Mammary epithelial cell (primary cell): ENCODE measurements around the gene NME7.
"Not testable (repeated sequence)": the region's sequence is repeated elsewhere in the genome, so short reads cannot be mapped to it uniquely, and the experiment has no call there.

Experiments
- EZH2 ChIP-seq: IDR thresholded peaks from 2 replicates; pipeline ENCODE4 v1.6.1; 2012; ENCODE audit warnings: low read length, inconsistent platforms, borderline replicate concordance
- TF ChIP-seq, protein P1 (sequence below), 2 donors: IDR thresholded peaks in 1 of 2; conservative IDR thresholded peaks in 1 of 2; 2 replicates each; pipeline ENCODE4 v1.5.1; 2011 to 2012; ENCODE audit warnings: inconsistent platforms in 2 of 2, low read length in 2 of 2, mild to moderate bottlenecking in 2 of 2, control low read depth in 1 of 2, low read depth in 1 of 2; ENCODE audit not compliant: insufficient read depth in 1 of 2; ENCODE audit errors: extremely low read depth in 1 of 2

GRCh38 chr1:169408340-169408739 is 40.7 kb upstream of the NME7 start:
- not testable (repeated sequence) for TF ChIP-seq EZH2
- TF ChIP-seq, protein P1, sequence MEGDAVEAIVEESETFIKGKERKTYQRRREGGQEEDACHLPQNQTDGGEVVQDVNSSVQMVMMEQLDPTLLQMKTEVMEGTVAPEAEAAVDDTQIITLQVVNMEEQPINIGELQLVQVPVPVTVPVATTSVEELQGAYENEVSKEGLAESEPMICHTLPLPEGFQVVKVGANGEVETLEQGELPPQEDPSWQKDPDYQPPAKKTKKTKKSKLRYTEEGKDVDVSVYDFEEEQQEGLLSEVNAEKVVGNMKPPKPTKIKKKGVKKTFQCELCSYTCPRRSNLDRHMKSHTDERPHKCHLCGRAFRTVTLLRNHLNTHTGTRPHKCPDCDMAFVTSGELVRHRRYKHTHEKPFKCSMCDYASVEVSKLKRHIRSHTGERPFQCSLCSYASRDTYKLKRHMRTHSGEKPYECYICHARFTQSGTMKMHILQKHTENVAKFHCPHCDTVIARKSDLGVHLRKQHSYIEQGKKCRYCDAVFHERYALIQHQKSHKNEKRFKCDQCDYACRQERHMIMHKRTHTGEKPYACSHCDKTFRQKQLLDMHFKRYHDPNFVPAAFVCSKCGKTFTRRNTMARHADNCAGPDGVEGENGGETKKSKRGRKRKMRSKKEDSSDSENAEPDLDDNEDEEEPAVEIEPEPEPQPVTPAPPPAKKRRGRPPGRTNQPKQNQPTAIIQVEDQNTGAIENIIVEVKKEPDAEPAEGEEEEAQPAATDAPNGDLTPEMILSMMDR (conservative IDR thresholded peaks at IDR 0.05 in 1 of 2, IDR thresholded peaks at IDR 0.05 in 1 of 2; ENCODE audit: extremely low read depth in 1 of 2, insufficient read depth in 1 of 2, low read depth in 1 of 2, low read length in 2 of 2), result not testable (repeated sequence)
